ENCODE measurements around the gene MAMLD1.
A peak's percentile ranks its signal among the peaks of the same experiment; 100 is the strongest.

The MAMLD1 gene

GRCh38 chrX:150540965-150541364 lies 177.8 kb downstream of the MAMLD1 start:
- no peak overlapping the region for H3K27ac Mint-ChIP-seq
- H3K4me3 Mint-ChIP-seq, result no peak overlapping the region
- no peaks in the 10 kb centered on the region for H3K36me3 Mint-ChIP-seq
- no peak for DNase-seq (ENCODE audit: low spot score in 2 of 2)
- no peaks in the 10 kb centered on the region for H3K9me3 Mint-ChIP-seq
- ATAC-seq (ENCODE audit: low read depth), result no peak
- no peaks in the 10 kb centered on the region for H3K27me3 Mint-ChIP-seq
- peaks cover 13% of the 10 kb centered on the region for H3K4me1 Mint-ChIP-seq

GRCh38 chrX:150542846-150543229 lies 179.7 kb downstream of the MAMLD1 start:
- DNase-seq (ENCODE audit: low spot score in 2 of 2) (no peak), ATAC-seq (ENCODE audit: low read depth) (peak; percentile 39)
- no peaks in the 10 kb centered on the region for H3K27me3 Mint-ChIP-seq
- H3K27ac Mint-ChIP-seq, result peak overlapping the region; percentile 79
- H3K4me3 Mint-ChIP-seq, result peak overlapping the region; percentile 59
- H3K36me3 Mint-ChIP-seq, result no peaks in the 10 kb centered on the region
- H3K9me3 Mint-ChIP-seq, result no peaks in the 10 kb centered on the region
- H3K4me1 Mint-ChIP-seq, result peaks cover 20% of the 10 kb centered on the region

- H3K27ac Mint-ChIP-seq, result peak overlapping the region; percentile 79
- peaks cover 23% of the 10 kb centered on the region for H3K4me1 Mint-ChIP-seq
- peak; percentile 64 for ATAC-seq (ENCODE audit: low read depth)
Measured at GRCh38 chrX:150543230-150544155, 180.4 kb downstream of the MAMLD1 start.

GRCh38 chrX:150544222-150544787 lies 181.2 kb downstream of the MAMLD1 start:
- H3K4me3 Mint-ChIP-seq, result no peak overlapping the region
- H3K4me1 Mint-ChIP-seq, result peaks cover 23% of the 10 kb centered on the region
- no peak for ATAC-seq (ENCODE audit: low read depth)
- no peaks in the 10 kb centered on the region for H3K9me3 Mint-ChIP-seq
- no peaks in the 10 kb centered on the region for H3K27me3 Mint-ChIP-seq
- DNase-seq (ENCODE audit: low spot score in 2 of 2), result no peak
- no peak overlapping the region for H3K27ac Mint-ChIP-seq
- no peaks in the 10 kb centered on the region for H3K36me3 Mint-ChIP-seq

More at GRCh38 chrX:150543230-150544155, 180.4 kb downstream of the MAMLD1 start:
- Mint-ChIP-seq H3K9me3 (no peaks in the 10 kb centered on the region), H3K36me3 (no peaks in the 10 kb centered on the region), H3K4me3 (peak overlapping the region; percentile 59), H3K27me3 (no peaks in the 10 kb centered on the region)
- no peak for DNase-seq (ENCODE audit: low spot score in 2 of 2)

- Mint-ChIP-seq H3K9me3 (no peaks in the 10 kb centered on the region), H3K27ac (no peak overlapping the region), H3K4me1 (peaks cover 23% of the 10 kb centered on the region), H3K4me3 (no peak overlapping the region), H3K36me3 (no peaks in the 10 kb centered on the region), H3K27me3 (no peaks in the 10 kb centered on the region)
- ATAC-seq (ENCODE audit: low read depth) (no peak), DNase-seq (ENCODE audit: low spot score in 2 of 2) (no peak)
Measured at GRCh38 chrX:150544835-150545770, 182.0 kb downstream of the MAMLD1 start.

- H3K27ac Mint-ChIP-seq, result peak overlapping the region; percentile 58
- H3K9me3 Mint-ChIP-seq, result no peaks in the 10 kb centered on the region
- DNase-seq (ENCODE audit: low spot score in 2 of 2) (no peak), ATAC-seq (ENCODE audit: low read depth) (no peak)
- no peaks in the 10 kb centered on the region for H3K36me3 Mint-ChIP-seq
- H3K27me3 Mint-ChIP-seq, result no peaks in the 10 kb centered on the region
- H3K4me1 Mint-ChIP-seq, result peaks cover 23% of the 10 kb centered on the region
- H3K4me3 Mint-ChIP-seq, result peak overlapping the region; percentile 49
Measured at GRCh38 chrX:150546711-150547153, 183.6 kb downstream of the MAMLD1 start.

GRCh38 chrX:150547375-150548115 lies 184.4 kb downstream of the MAMLD1 start:
- ATAC-seq (ENCODE audit: low read depth), result peak; percentile 65
- Mint-ChIP-seq H3K27me3 (no peaks in the 10 kb centered on the region), H3K36me3 (no peaks in the 10 kb centered on the region), H3K4me1 (peaks cover 20% of the 10 kb centered on the region), H3K9me3 (no peaks in the 10 kb centered on the region), H3K27ac (peak overlapping the region; percentile 76), H3K4me3 (peak overlapping the region; percentile 89)
- DNase-seq (ENCODE audit: low spot score in 2 of 2), result no peak

GRCh38 chrX:150548251-150548650 lies 185.1 kb downstream of the MAMLD1 start:
- no peak for ATAC-seq (ENCODE audit: low read depth)
- H3K4me1 Mint-ChIP-seq, result peaks cover 17% of the 10 kb centered on the region
- no peak for DNase-seq (ENCODE audit: low spot score in 2 of 2)
- peak overlapping the region; percentile 76 for H3K27ac Mint-ChIP-seq
- no peaks in the 10 kb centered on the region for H3K9me3 Mint-ChIP-seq
- no peaks in the 10 kb centered on the region for H3K36me3 Mint-ChIP-seq
- no peaks in the 10 kb centered on the region for H3K27me3 Mint-ChIP-seq
- peak overlapping the region; percentile 89 for H3K4me3 Mint-ChIP-seq

- no peak for DNase-seq (ENCODE audit: low spot score in 2 of 2)
- Mint-ChIP-seq H3K9me3 (no peaks in the 10 kb centered on the region), H3K4me3 (no peak overlapping the region), H3K27me3 (peaks cover 2% of the 10 kb centered on the region), H3K4me1 (peaks cover 13% of the 10 kb centered on the region), H3K36me3 (no peaks in the 10 kb centered on the region), H3K27ac (no peak overlapping the region)
- no peak for ATAC-seq (ENCODE audit: low read depth)
Measured at GRCh38 chrX:150548684-150549083, 185.6 kb downstream of the MAMLD1 start.

GRCh38 chrX:150551963-150552362 lies 188.8 kb downstream of the MAMLD1 start:
- Mint-ChIP-seq H3K27me3 (peaks cover 4% of the 10 kb centered on the region), H3K27ac (no peak overlapping the region), H3K36me3 (no peaks in the 10 kb centered on the region), H3K9me3 (no peaks in the 10 kb centered on the region), H3K4me3 (no peak overlapping the region), H3K4me1 (peaks cover 4% of the 10 kb centered on the region)
- DNase-seq (ENCODE audit: low spot score in 2 of 2) (no peak), ATAC-seq (ENCODE audit: low read depth) (no peak)

- H3K36me3 Mint-ChIP-seq, result no peaks in the 10 kb centered on the region
- ATAC-seq (ENCODE audit: low read depth), result no peak
- H3K4me1 Mint-ChIP-seq, result no peaks in the 10 kb centered on the region
- no peak overlapping the region for H3K4me3 Mint-ChIP-seq
- H3K27ac Mint-ChIP-seq, result no peak overlapping the region
- peaks cover 4% of the 10 kb centered on the region for H3K27me3 Mint-ChIP-seq
- no peak for DNase-seq (ENCODE audit: low spot score in 2 of 2)
- H3K9me3 Mint-ChIP-seq, result no peaks in the 10 kb centered on the region
Measured at GRCh38 chrX:150558424-150558823, 195.3 kb downstream of the MAMLD1 start.
